PC-9 (cell line): ENCODE results near the gene SNTG2. TPM values are rescaled to one million over a fixed set of nuclear protein-coding genes. Genes with fewer than 3 reads are reported as not detected.

Experiments
- BruUV-seq: library from RNA; stranded (reverse); fragments of 400-500 nt; replicated peaks from 2 replicates; lab custom pipeline; 2021; lab: Mats Ljungman, UMichigan
- CTCF ChIA-PET: fragments of 300-600 bp; sonication (Branson Sonifier 250); formaldehyde crosslinking; loops from one replicate; lab custom pipeline; 2022; ENCODE audit warnings: antibody characterized with exemption; lab: Charles Lee
- POLR2A ChIA-PET: fragments of 300-600 bp; sonication (Branson Sonifier 250); formaldehyde crosslinking; loops from one replicate; lab custom pipeline; 2022; ENCODE audit warnings: antibody characterized with exemption; ENCODE audit not compliant: unreplicated experiment; lab: Charles Lee
- DNase-seq, 2 experiments: peaks; one replicate each; pipeline versions ENCODE4 v3.0.0 to v3.0.0-alpha.2; 2015 to 2022; ENCODE audit warnings: mixed read lengths in 1 of 2
- H2AFZ ChIP-seq: fragments of 200-600 bp; sonication (generic); 2 replicates; pipeline ENCODE4 v1.8.1; 2017; ENCODE audit warnings: antibody characterized with exemption
- H3F3A ChIP-seq: fragments of 200-600 bp; sonication (generic); 2 replicates; pipeline ENCODE4 v1.8.1; 2017; ENCODE audit warnings: antibody characterized with exemption, mild to moderate bottlenecking, low read depth; ENCODE audit not compliant: insufficient read depth
- H3K27ac ChIP-seq: fragments of 200-600 bp; sonication (generic); 2 replicates; pipeline ENCODE4 v1.6.1; 2016; ENCODE audit warnings: mixed run types
- H3K27me3 ChIP-seq: fragments of 200-600 bp; sonication (generic); 2 replicates; pipeline ENCODE4 v1.6.1; 2016; ENCODE audit warnings: low read depth, mixed run types; ENCODE audit not compliant: insufficient read depth
- H3K36me3 ChIP-seq: fragments of 200-600 bp; sonication (generic); 2 replicates; pipeline ENCODE4 v1.6.1; 2016; ENCODE audit warnings: low read depth, mixed run types
- H3K4me1 ChIP-seq: fragments of 200-600 bp; sonication (generic); replicated peaks from 2 replicates; pipeline ENCODE4 v1.6.1; 2016; ENCODE audit warnings: mixed run types; ENCODE audit not compliant: insufficient read depth
- H3K4me2 ChIP-seq: fragments of 200-600 bp; sonication (generic); 2 replicates; pipeline ENCODE4 v1.6.1; 2017; ENCODE audit warnings: mixed run types
- H3K4me3 ChIP-seq: fragments of 200-600 bp; sonication (generic); 2 replicates; pipeline ENCODE4 v1.6.1; 2016; ENCODE audit warnings: mixed run types
- H3K79me2 ChIP-seq: fragments of 200-600 bp; sonication (generic); 2 replicates; pipeline ENCODE4 v1.6.1; 2017; ENCODE audit warnings: low read depth, mixed run types
- H3K9me2 ChIP-seq: fragments of 200-600 bp; sonication (generic); 2 replicates; pipeline ENCODE4 v1.8.1; 2017; ENCODE audit warnings: mild to moderate bottlenecking; ENCODE audit not compliant: insufficient read depth
- H3K9me3 ChIP-seq: fragments of 200-600 bp; sonication (generic); 2 replicates; pipeline ENCODE4 v1.8.1; 2016; ENCODE audit warnings: low read depth; ENCODE audit not compliant: insufficient read depth
- H4K20me1 ChIP-seq: fragments of 200-600 bp; sonication (generic); 2 replicates; pipeline ENCODE4 v1.8.1; 2017; ENCODE audit not compliant: insufficient read depth
- CTCF ChIP-seq: fragments of 200-600 bp; sonication (generic); conservative IDR thresholded peaks from 2 replicates; pipeline ENCODE4 v1.6.1; 2017; ENCODE audit warnings: mixed run types, antibody characterized with exemption, mild to moderate bottlenecking, moderate library complexity
- EZH2 ChIP-seq: fragments of 200-600 bp; sonication (generic); IDR thresholded peaks from 2 replicates; pipeline ENCODE4 v1.8.0; 2017; ENCODE audit warnings: antibody characterized with exemption, low read depth
- intact Hi-C: fragments of 100-400 bp; cut with micrococcal nuclease; formaldehyde crosslinking; loops from one replicate; pipeline ENCODE4 v1.10.0; 2022; ENCODE audit not compliant: unreplicated experiment
- total RNA-seq: library from RNA; stranded (reverse); gene quantifications from 2 replicates; pipeline ENCODE4 v1.2.3, GENCODE V29; 2021

The SNTG2 gene
- total RNA-seq, 1 experiment from 2014 or later, result not detected

- no peak overlapping the region for H2AFZ ChIP-seq
- no peak overlapping the region for H3K4me3 ChIP-seq
- no TSS peak for BruUV-seq
- H3K27me3 ChIP-seq, result peaks cover 93% of the 10 kb centered on the region
- no peaks in the 10 kb centered on the region; the same call in 1 of the 2 replicates for H3K9me2 ChIP-seq
- no peaks in the 10 kb centered on the region for H3F3A ChIP-seq
- CTCF ChIA-PET, result no interaction called here
- no peak overlapping the region for H3K27ac ChIP-seq
- no peak overlapping the region for H3K4me2 ChIP-seq
- H3K36me3 ChIP-seq, result no peaks in the 10 kb centered on the region
- intact Hi-C loops, result no loop called here
- no peaks in the 10 kb centered on the region for H3K4me1 ChIP-seq
- no peak for DNase-seq
- no peaks in the 10 kb centered on the region for H4K20me1 ChIP-seq
- no peaks in the 10 kb centered on the region for H3K9me3 ChIP-seq
- POLR2A ChIA-PET, result no interaction called here
- no peaks in the 10 kb centered on the region for H3K79me2 ChIP-seq
- TF ChIP-seq CTCF, result no peak
Observed at GRCh38 chr2:1370461-1370860, 419.8 kb downstream of the SNTG2 start.

- intact Hi-C loops, result no loop called here
- Histone ChIP-seq H2AFZ (no peak overlapping the region), H3K4me2 (no peak overlapping the region), H3K4me3 (no peak overlapping the region), H3K27me3 (peaks cover 93% of the 10 kb centered on the region), H4K20me1 (no peaks in the 10 kb centered on the region), H3K36me3 (no peaks in the 10 kb centered on the region), H3K27ac (no peak overlapping the region), H3K9me2 (no peaks in the 10 kb centered on the region; the same call in 1 of the 2 replicates), H3K79me2 (no peaks in the 10 kb centered on the region), H3F3A (no peaks in the 10 kb centered on the region), H3K4me1 (no peaks in the 10 kb centered on the region), H3K9me3 (no peaks in the 10 kb centered on the region)
- DNase-seq, result no peak
- TF ChIP-seq CTCF (no peak), EZH2 (no peak)
- BruUV-seq, result no TSS peak
- POLR2A ChIA-PET, result no interaction called here
- CTCF ChIA-PET, result interaction anchor here (0.6 kb wide), 1 partner anchor 396 kb away, joined by 3 read pairs; no protein-coding TSS in a partner anchor
Observed at GRCh38 chr2:1371082-1371481, 420.4 kb downstream of the SNTG2 start.

- Histone ChIP-seq H3K4me1 (no peaks in the 10 kb centered on the region), H3F3A (no peaks in the 10 kb centered on the region), H3K4me2 (no peak overlapping the region), H3K27ac (no peak overlapping the region), H4K20me1 (no peaks in the 10 kb centered on the region), H3K27me3 (peaks cover 95% of the 10 kb centered on the region), H3K79me2 (no peaks in the 10 kb centered on the region), H3K9me2 (no peaks in the 10 kb centered on the region), H2AFZ (no peak overlapping the region), H3K9me3 (no peaks in the 10 kb centered on the region), H3K4me3 (no peak overlapping the region), H3K36me3 (no peaks in the 10 kb centered on the region)
- POLR2A ChIA-PET, result no interaction called here
- no TSS peak for BruUV-seq
- no peak for TF ChIP-seq EZH2
- no peak for TF ChIP-seq CTCF
- intact Hi-C loops, result no loop called here
- CTCF ChIA-PET, result no interaction called here
- no peak for DNase-seq
Observed at GRCh38 chr2:1373830-1374229, 423.2 kb downstream of the SNTG2 start.
